Panc1 (cell line): ENCODE measurements around the gene KLHDC1. TPM values are rescaled to one million over a fixed set of nuclear protein-coding genes. Genes with fewer than 3 reads are reported as not detected.
A peak's percentile ranks its signal among the peaks of the same experiment; 100 is the strongest.

Experiments used
- ATAC-seq: fragments of 200-7000 bp; cut with Tn5 transposase; 2 replicates; pipeline ENCODE4 v1.9.1; 2020; ENCODE audit warnings: mild to moderate bottlenecking, moderate library complexity
- BruUV-seq: library from RNA; stranded (reverse); fragments of 400-500 nt; replicated peaks from 2 replicates; lab custom pipeline; 2021; lab: Mats Ljungman, UMichigan
- CTCF ChIA-PET: fragments of 300-600 bp; sonication (Branson Sonifier 250); formaldehyde crosslinking; loops from one replicate; lab custom pipeline; 2022; ENCODE audit warnings: antibody characterized with exemption; lab: Charles Lee
- POLR2A ChIA-PET: fragments of 300-600 bp; sonication (Branson Sonifier 250); formaldehyde crosslinking; loops from one replicate; lab custom pipeline; 2022; ENCODE audit warnings: antibody characterized with exemption; lab: Charles Lee
- DNase-seq: peaks from one replicate; pipeline ENCODE4 v3.0.0-alpha.2; 2010; ENCODE audit warnings: low read depth, low spot score
- H3K27ac ChIP-seq: 2 replicates; pipeline ENCODE4 v1.5.1; 2011; ENCODE audit warnings: mild to moderate bottlenecking, low read length, inconsistent platforms
- H3K27me3 ChIP-seq: fragments of 200-500 bp; sonication (Bioruptor generic); 2 replicates; pipeline ENCODE4 v1.6.0; 2014; ENCODE audit warnings: low read length, inconsistent platforms; ENCODE audit not compliant: control insufficient read depth, insufficient read depth
- H3K36me3 ChIP-seq: fragments of 200-500 bp; sonication (Bioruptor generic); 2 replicates; pipeline ENCODE4 v1.5.1; 2014; ENCODE audit warnings: inconsistent platforms, mild to moderate bottlenecking, low read length, moderate library complexity; ENCODE audit not compliant: control insufficient read depth, insufficient read depth
- H3K4me1 ChIP-seq: 2 replicates; pipeline ENCODE4 v1.5.1; 2011; ENCODE audit warnings: inconsistent platforms, mild to moderate bottlenecking, low read length, moderate library complexity; ENCODE audit not compliant: control insufficient read depth, insufficient read depth
- H3K4me3 ChIP-seq, 2 experiments: 2 replicates each; pipeline ENCODE4 v1.5.1; 2011 to 2012; ENCODE audit warnings: low read depth in 2 of 2, low read length in 2 of 2, mild to moderate bottlenecking in 2 of 2, inconsistent platforms in 1 of 2, moderate library complexity in 1 of 2
- H3K9me3 ChIP-seq: fragments of 200-500 bp; sonication (Bioruptor generic); 2 replicates; pipeline ENCODE4 v1.5.1; 2014; ENCODE audit warnings: low read depth, mild to moderate bottlenecking, inconsistent platforms, low read length, moderate library complexity; ENCODE audit not compliant: control insufficient read depth, insufficient read depth
- POLR2AphosphoS5 ChIP-seq: IDR thresholded peaks from 2 replicates; pipeline ENCODE4 v1.6.1; 2012; ENCODE audit warnings: mild to moderate bottlenecking, low read depth, low read length, moderate library complexity
- SIN3A ChIP-seq: IDR thresholded peaks from 2 replicates; pipeline ENCODE4 v1.6.1; 2012; ENCODE audit warnings: low read depth, mild to moderate bottlenecking, low read length, moderate library complexity, borderline replicate concordance; ENCODE audit not compliant: insufficient read depth
- TCF7L2 ChIP-seq: IDR thresholded peaks from 2 replicates; pipeline ENCODE4 v1.6.1; 2011; ENCODE audit warnings: mild to moderate bottlenecking, low read depth, low read length, inconsistent platforms
- in situ Hi-C: cut with HindIII; loops from 2 replicates; pipeline ENCODE4 v1.10.0; 2016; ENCODE audit warnings: low sequenced_read_pairs, low pct_unique_long_range_greater_than_20kb
- intact Hi-C: fragments of 100-400 bp; cut with micrococcal nuclease; formaldehyde crosslinking; loops from one replicate; pipeline ENCODE4 v1.10.0; 2022; ENCODE audit not compliant: unreplicated experiment
- total RNA-seq: library from RNA; stranded (reverse); gene quantifications from one replicate; pipeline ENCODE4 v1.2.1, GENCODE V29; 2021; ENCODE audit not compliant: unreplicated experiment
- TF ChIP-seq, protein P1 (sequence below): fragments of 450-650 bp; IDR thresholded peaks from 2 replicates; pipeline ENCODE4 v1.5.1; 2017; ENCODE audit warnings: mild to moderate bottlenecking
- TF ChIP-seq, protein P2 (sequence below), 2 experiments: IDR thresholded peaks; 2 replicates each; pipeline ENCODE4 v1.6.1; 2011 to 2012; ENCODE audit warnings: low read depth in 2 of 2, control low read depth in 1 of 2, low read length in 1 of 2, mild to moderate bottlenecking in 1 of 2, moderate library complexity in 1 of 2; ENCODE audit not compliant: insufficient read depth in 1 of 2

Gene KLHDC1
- total RNA-seq, 1 experiment from 2014 or later = 1.3 TPM

- no peak for DNase-seq
- TF ChIP-seq, protein P1, sequence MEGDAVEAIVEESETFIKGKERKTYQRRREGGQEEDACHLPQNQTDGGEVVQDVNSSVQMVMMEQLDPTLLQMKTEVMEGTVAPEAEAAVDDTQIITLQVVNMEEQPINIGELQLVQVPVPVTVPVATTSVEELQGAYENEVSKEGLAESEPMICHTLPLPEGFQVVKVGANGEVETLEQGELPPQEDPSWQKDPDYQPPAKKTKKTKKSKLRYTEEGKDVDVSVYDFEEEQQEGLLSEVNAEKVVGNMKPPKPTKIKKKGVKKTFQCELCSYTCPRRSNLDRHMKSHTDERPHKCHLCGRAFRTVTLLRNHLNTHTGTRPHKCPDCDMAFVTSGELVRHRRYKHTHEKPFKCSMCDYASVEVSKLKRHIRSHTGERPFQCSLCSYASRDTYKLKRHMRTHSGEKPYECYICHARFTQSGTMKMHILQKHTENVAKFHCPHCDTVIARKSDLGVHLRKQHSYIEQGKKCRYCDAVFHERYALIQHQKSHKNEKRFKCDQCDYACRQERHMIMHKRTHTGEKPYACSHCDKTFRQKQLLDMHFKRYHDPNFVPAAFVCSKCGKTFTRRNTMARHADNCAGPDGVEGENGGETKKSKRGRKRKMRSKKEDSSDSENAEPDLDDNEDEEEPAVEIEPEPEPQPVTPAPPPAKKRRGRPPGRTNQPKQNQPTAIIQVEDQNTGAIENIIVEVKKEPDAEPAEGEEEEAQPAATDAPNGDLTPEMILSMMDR = no peak
- TF ChIP-seq, protein P2, sequence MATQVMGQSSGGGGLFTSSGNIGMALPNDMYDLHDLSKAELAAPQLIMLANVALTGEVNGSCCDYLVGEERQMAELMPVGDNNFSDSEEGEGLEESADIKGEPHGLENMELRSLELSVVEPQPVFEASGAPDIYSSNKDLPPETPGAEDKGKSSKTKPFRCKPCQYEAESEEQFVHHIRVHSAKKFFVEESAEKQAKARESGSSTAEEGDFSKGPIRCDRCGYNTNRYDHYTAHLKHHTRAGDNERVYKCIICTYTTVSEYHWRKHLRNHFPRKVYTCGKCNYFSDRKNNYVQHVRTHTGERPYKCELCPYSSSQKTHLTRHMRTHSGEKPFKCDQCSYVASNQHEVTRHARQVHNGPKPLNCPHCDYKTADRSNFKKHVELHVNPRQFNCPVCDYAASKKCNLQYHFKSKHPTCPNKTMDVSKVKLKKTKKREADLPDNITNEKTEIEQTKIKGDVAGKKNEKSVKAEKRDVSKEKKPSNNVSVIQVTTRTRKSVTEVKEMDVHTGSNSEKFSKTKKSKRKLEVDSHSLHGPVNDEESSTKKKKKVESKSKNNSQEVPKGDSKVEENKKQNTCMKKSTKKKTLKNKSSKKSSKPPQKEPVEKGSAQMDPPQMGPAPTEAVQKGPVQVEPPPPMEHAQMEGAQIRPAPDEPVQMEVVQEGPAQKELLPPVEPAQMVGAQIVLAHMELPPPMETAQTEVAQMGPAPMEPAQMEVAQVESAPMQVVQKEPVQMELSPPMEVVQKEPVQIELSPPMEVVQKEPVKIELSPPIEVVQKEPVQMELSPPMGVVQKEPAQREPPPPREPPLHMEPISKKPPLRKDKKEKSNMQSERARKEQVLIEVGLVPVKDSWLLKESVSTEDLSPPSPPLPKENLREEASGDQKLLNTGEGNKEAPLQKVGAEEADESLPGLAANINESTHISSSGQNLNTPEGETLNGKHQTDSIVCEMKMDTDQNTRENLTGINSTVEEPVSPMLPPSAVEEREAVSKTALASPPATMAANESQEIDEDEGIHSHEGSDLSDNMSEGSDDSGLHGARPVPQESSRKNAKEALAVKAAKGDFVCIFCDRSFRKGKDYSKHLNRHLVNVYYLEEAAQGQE (IDR thresholded peaks at IDR 0.05; ENCODE audit: insufficient read depth in 1 of 2, low read depth in 2 of 2, low read length in 1 of 2) = no peak
- TF ChIP-seq SIN3A (no peak), POLR2AphosphoS5 (no peak), TCF7L2 (no peak)
- Histone ChIP-seq H3K36me3 (no peaks in the 10 kb centered on the region; the same call in 1 of the 2 replicates), H3K9me3 (no peaks in the 10 kb centered on the region), H3K27ac (no peak overlapping the region), H3K27me3 (no peaks in the 10 kb centered on the region), H3K4me1 (no peaks in the 10 kb centered on the region), H3K4me3 (no peak overlapping the region)
- CTCF ChIA-PET = no interaction called here
- no TSS peak for BruUV-seq
- POLR2A ChIA-PET = no interaction called here
- ATAC-seq = no peak
- intact Hi-C loops (no loop called here), in situ Hi-C loops (no loop called here)
Measured at GRCh38 chr14:49670475-49670874, 22.4 kb upstream of the KLHDC1 start.

GRCh38 chr14:49673586-49673985 is 19.3 kb upstream of the KLHDC1 start:
- Histone ChIP-seq H3K4me3 (no peak overlapping the region), H3K27me3 (no peaks in the 10 kb centered on the region), H3K27ac (no peak overlapping the region), H3K36me3 (no peaks in the 10 kb centered on the region; the same call in 1 of the 2 replicates), H3K4me1 (no peaks in the 10 kb centered on the region), H3K9me3 (no peaks in the 10 kb centered on the region)
- POLR2A ChIA-PET = no interaction called here
- DNase-seq (no peak), ATAC-seq (no peak)
- TF ChIP-seq, protein P2 (IDR thresholded peaks at IDR 0.05; ENCODE audit: insufficient read depth in 1 of 2, low read depth in 2 of 2, low read length in 1 of 2) = no peak
- TF ChIP-seq, protein P1 = no peak
- TF ChIP-seq POLR2AphosphoS5 = no peak
- no peak for TF ChIP-seq TCF7L2
- TF ChIP-seq SIN3A = no peak
- CTCF ChIA-PET = no interaction called here
- in situ Hi-C loops (no loop called here), intact Hi-C loops (no loop called here)
- BruUV-seq = TSS peak; percentile 50
